HG02763 (cell line): ENCODE results near the gene BCAS3.
"Not testable (repeated sequence)": the region's sequence is repeated elsewhere in the genome, so short reads cannot be mapped to it uniquely, and the experiment has no call there.

ENCODE experiments used
- ATAC-seq: cut with Tn5 transposase; IDR thresholded peaks from one replicate; pipeline ENCODE4 v1.9.1; 2021; ENCODE audit warnings: mild to moderate bottlenecking, moderate library complexity; ENCODE audit not compliant: unreplicated experiment

BCAS3 gene

GRCh38 chr17:60863892-60864707 is 186.4 kb downstream of the BCAS3 start:
- no peak for ATAC-seq

- no peak for ATAC-seq
Observed at GRCh38 chr17:60864708-60865005, 187.0 kb downstream of the BCAS3 start.

- no peak for ATAC-seq
Observed at GRCh38 chr17:60874772-60875171, 197.1 kb downstream of the BCAS3 start.

- ATAC-seq = not testable (repeated sequence)
Observed at GRCh38 chr17:60886731-60887613, 209.3 kb downstream of the BCAS3 start.

- ATAC-seq = no peak
Observed at GRCh38 chr17:60887614-60888028, 210.0 kb downstream of the BCAS3 start.

GRCh38 chr17:60888812-60889709 is 211.4 kb downstream of the BCAS3 start:
- no peak for ATAC-seq

- ATAC-seq = no peak
Observed at GRCh38 chr17:60891149-60891548, 213.5 kb downstream of the BCAS3 start.

- no peak for ATAC-seq
Observed at GRCh38 chr17:60893475-60893874, 215.8 kb downstream of the BCAS3 start.

GRCh38 chr17:60896996-60897395 is 219.3 kb downstream of the BCAS3 start:
- no peak for ATAC-seq

- no peak for ATAC-seq
Observed at GRCh38 chr17:60899115-60899514, 221.5 kb downstream of the BCAS3 start.

GRCh38 chr17:60900688-60901087 is 223.0 kb downstream of the BCAS3 start:
- ATAC-seq = no peak

- no peak for ATAC-seq
Observed at GRCh38 chr17:60901242-60901641, 223.6 kb downstream of the BCAS3 start.

- no peak for ATAC-seq
Observed at GRCh38 chr17:60901806-60902205, 224.2 kb downstream of the BCAS3 start.

- ATAC-seq = no peak
Observed at GRCh38 chr17:60902399-60902798, 224.7 kb downstream of the BCAS3 start.

- no peak for ATAC-seq
Observed at GRCh38 chr17:60904582-60904981, 226.9 kb downstream of the BCAS3 start.

GRCh38 chr17:60905709-60906108 is 228.1 kb downstream of the BCAS3 start:
- ATAC-seq = no peak

- no peak for ATAC-seq
Observed at GRCh38 chr17:60908324-60908723, 230.7 kb downstream of the BCAS3 start.

- ATAC-seq = no peak
Observed at GRCh38 chr17:60909405-60909804, 231.8 kb downstream of the BCAS3 start.

GRCh38 chr17:60910415-60910814 is 232.8 kb downstream of the BCAS3 start:
- no peak for ATAC-seq

- ATAC-seq = no peak
Observed at GRCh38 chr17:60914078-60914477, 236.4 kb downstream of the BCAS3 start.

- ATAC-seq = no peak
Observed at GRCh38 chr17:60916043-60916442, 238.4 kb downstream of the BCAS3 start.
